SK-N-MC (cell line): ENCODE results near the gene CGNL1.

Source experiments
- EZH2 ChIP-seq: fragments of 200-600 bp; sonication (generic); IDR thresholded peaks from one replicate; pipeline ENCODE4 v1.6.1; 2017; ENCODE audit warnings: antibody characterized with exemption
- FOXP2 ChIP-seq: optimal IDR thresholded peaks from 2 replicates; pipeline ENCODE3; 2011; ENCODE audit warnings: mild to moderate bottlenecking, moderate library complexity; ENCODE audit not compliant: insufficient read depth; ENCODE audit errors: extremely low read length, control extremely low read depth
- POLR2AphosphoS5 ChIP-seq: IDR thresholded peaks from 2 replicates; pipeline ENCODE4 v1.6.1; 2012; ENCODE audit warnings: mild to moderate bottlenecking, low read depth, low read length, borderline replicate concordance

DNA sequence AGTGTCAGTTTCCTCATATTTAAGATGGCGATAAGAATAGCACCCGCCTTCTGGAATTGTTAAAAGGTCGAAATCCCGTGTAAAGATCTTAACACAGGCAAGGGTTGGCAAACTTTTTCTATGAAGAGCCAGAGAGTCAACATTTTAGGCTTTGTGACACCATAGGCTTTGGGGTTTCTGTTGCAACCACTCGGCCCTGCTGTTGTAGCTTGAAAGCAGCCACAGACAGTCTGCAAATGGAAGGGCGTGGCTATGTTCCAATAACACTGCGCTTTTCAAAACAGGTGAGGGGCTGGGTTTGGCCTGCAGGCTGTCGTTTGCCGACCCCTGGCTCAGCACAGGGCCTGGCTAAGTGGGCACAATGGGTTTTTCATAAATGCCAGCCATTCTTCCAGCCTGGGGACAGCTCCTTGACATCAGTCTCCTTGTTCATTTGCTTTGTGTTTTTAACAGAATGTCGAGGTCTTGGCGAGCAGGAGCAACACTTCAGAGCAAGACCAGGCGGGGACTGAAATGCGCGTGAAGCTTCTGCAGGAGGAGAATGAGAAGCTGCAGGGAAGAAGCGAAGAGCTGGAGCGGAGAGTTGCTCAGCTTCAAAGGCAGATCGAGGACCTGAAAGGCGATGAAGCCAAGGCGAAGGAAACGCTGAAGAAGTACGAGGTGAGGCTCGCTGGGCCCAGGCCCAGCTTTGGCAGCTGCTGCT is 140.2 kb downstream of the CGNL1 start:
- TF ChIP-seq EZH2 (no peak), POLR2AphosphoS5 (no peak), FOXP2 (no peak)
